Measurements from ENCODE around the gene LYG1.
"Not testable (repeated sequence)": the region's sequence is repeated elsewhere in the genome, so short reads cannot be mapped to it uniquely, and the experiment has no call there.

Gene LYG1

GRCh38 chr2:99301097-99301496, at the start of gene LYG1:
TSS of gene LYG1 (minus strand) at chr2:99301197. CDS start at chr2:99295670, 5,527 bp downstream.
- DNase-seq, result not testable (repeated sequence)

- no peak for DNase-seq
Measured at GRCh38 chr2:99350194-99350593, 49.2 kb upstream of the LYG1 start.

- DNase-seq, result no peak
Measured at GRCh38 chr2:99348173-99348572, 47.2 kb upstream of the LYG1 start.

GRCh38 chr2:99346218-99346617, 45.2 kb upstream of the LYG1 start:
- DNase-seq, result no peak

- DNase-seq, result not testable (repeated sequence)
Measured at GRCh38 chr2:99345446-99345845, 44.4 kb upstream of the LYG1 start.

- DNase-seq, result no peak
Measured at GRCh38 chr2:99342536-99342935, 41.5 kb upstream of the LYG1 start.

- DNase-seq, result no peak
Measured at GRCh38 chr2:99340669-99341236, 39.8 kb upstream of the LYG1 start.

- no peak for DNase-seq
Measured at GRCh38 chr2:99338029-99338585, 37.1 kb upstream of the LYG1 start.

- peak; percentile 89 for DNase-seq
Measured at GRCh38 chr2:99337113-99338028, 36.4 kb upstream of the LYG1 start, which contains the start of gene EIF5B. TSS of gene EIF5B (plus strand) at chr2:99337389. CDS start at chr2:99337555, 166 bp downstream.

GRCh38 chr2:99336804-99337112, 35.8 kb upstream of the LYG1 start:
- DNase-seq, result no peak

GRCh38 chr2:99335911-99336803, 35.2 kb upstream of the LYG1 start, which contains the start of gene TXNDC9:
TSS of gene TXNDC9 (minus strand) at chr2:99336333. CDS start at chr2:99333210, 3,123 bp downstream.
- DNase-seq, result peak; percentile 99

GRCh38 chr2:99325384-99325783, 24.4 kb upstream of the LYG1 start:
- DNase-seq, result no peak

- not testable (repeated sequence) for DNase-seq
Measured at GRCh38 chr2:99317873-99318200, 16.8 kb upstream of the LYG1 start.

GRCh38 chr2:99317161-99317872, 16.3 kb upstream of the LYG1 start:
- DNase-seq, result no peak

- DNase-seq, result no peak
Measured at GRCh38 chr2:99299580-99299979, 1.4 kb downstream of the LYG1 start.

- DNase-seq, result no peak
Measured at GRCh38 chr2:99297994-99298393, 3.0 kb downstream of the LYG1 start.

GRCh38 chr2:99285526-99285925, 15.5 kb downstream of the LYG1 start:
- peak; percentile 87 for DNase-seq

- no peak for DNase-seq
Measured at GRCh38 chr2:99279969-99280695, 20.9 kb downstream of the LYG1 start.

- peak; percentile 40 for DNase-seq
Measured at GRCh38 chr2:99278793-99279291, 22.2 kb downstream of the LYG1 start.

- not testable (repeated sequence) for DNase-seq
Measured at GRCh38 chr2:99278195-99278765, 22.7 kb downstream of the LYG1 start.

- DNase-seq, result no peak
Measured at GRCh38 chr2:99275882-99276281, 25.1 kb downstream of the LYG1 start.

Measured in NCI-H526 treated with DMSO at 0.1 percent for 48 hours (cell line).